GM18861 (cell line): ENCODE measurements around the gene DIAPH2.

Experiments used
- ATAC-seq: cut with Tn5 transposase; IDR thresholded peaks from one replicate; pipeline ENCODE4 v1.9.1; 2021; ENCODE audit not compliant: unreplicated experiment

Gene DIAPH2

DNA sequence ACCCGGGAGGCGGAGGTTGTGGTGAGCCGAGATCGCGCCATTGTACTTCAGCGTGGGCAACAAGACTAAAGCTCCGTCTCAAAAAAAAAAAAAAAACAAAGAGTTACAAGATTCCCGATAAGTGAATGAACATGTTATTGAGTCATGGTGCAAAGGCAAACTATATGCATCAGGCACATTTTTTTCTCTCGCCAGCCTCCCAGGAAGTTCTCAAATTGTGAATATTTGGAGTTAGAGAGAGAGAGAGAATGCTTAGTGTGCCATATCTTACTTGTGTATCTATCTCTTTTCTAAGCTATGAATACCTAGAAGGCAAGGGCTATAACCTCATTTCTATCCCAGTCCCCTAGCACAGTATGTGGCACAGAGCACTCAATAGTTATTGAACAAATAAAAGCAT lies 599.9 kb downstream of the DIAPH2 start:
- ATAC-seq: no peak

DNA sequence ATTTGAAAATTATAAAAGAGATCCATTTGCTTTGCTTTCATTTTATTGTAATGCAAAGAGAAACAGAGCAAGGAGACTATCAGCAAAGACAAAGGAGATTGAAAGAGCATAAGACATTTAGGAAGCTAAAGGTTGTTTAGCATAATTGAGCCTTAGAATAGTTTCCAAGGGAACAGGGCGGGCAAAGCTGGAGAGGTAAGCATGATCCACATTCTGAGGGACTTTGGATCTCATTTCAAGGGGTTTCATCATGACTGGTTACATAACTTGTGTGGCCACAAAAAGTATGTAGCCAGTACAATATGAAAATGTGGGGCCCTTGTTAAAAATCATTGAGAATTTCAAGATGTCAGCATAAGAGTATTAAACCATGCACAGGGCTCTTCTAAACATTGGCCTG lies 605.6 kb downstream of the DIAPH2 start:
- no peak for ATAC-seq

DNA sequence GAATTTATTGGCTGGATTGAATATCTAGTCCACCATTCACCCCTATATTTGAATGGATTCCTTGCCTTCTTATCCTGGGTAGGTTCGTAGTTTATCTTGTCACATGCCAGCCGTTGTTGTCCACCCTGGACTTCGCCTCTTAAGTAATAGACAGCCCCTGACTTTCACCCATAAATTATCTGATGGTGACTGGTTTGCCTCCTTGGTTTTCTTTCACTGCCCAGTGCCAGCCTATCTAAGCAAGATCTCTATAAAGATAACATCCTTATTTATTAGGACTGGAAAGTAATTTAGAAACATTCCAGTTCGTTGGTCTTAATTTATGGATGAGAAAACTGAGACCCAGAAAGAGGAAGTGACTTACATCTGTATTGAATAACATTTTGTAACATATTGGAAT lies 609.4 kb downstream of the DIAPH2 start:
- no peak for ATAC-seq

DNA sequence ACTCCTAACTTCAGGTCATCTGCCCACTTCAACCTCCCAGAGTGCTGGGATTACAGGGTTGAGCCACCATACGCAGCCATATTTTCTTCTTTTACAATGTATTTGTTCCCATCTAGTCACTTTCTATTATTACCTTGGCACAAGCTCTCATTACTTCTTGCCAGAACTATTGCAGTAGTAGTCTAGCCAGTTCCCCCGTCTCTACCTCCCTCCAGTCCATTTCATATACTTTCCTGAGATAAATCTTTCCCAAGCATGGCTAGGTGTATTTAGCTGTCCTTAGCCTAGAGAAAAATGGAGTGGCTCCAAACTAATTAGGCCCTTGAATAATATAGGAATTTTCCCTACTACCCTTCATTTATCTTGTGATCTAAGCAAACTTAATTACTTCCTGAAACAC lies 611.3 kb downstream of the DIAPH2 start:
- no peak for ATAC-seq

DNA sequence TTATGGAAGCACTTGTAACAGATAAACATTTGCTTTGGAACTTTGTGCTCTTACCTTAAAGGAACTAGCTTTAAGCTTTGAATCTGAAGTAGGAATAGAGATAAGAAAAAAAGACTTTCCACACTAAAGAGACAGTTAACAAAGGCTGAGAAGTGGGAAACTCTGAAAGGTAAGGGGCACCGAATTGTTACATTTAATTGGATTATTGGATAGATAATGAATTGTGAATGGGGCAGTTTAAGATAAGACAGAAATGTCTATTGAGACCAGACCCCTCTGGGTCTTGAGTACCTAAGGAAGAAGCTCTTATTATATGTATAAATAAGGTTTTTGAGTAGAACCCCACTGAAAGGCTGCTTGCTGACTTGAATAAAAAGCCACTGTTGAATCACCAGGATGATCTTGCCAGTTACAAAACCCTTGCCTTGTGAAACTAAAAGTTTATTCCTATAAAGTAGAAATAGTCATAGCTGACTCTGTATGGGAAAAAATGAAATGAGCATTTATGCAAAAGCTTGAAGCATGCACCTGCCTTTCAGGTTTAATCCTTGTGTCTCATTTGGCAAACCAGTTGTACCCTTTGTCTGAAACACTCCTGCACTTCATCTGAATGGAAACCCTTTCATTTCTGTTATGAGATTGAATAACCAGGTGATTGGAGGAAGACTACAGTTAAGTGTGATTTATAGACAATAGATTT lies 622.3 kb downstream of the DIAPH2 start:
- no peak for ATAC-seq

DNA sequence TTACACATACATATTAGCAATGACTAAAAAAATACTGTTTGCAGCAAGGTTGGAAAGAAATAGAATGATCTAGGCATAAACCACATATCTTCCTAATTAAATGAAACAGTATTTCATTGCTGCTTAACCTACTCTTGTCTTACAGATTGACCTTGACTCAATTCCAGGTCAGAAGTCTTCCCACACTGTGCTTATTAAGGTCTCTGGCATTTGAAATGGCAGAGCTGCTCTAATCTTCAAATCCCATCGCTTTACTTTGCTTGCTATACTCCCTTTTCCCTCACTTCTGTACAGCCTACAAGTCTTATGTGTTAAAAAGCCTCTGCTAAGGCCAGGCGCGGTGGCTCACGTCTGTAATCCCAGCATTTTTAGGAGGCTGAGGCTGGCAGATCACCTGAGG lies 623.5 kb downstream of the DIAPH2 start:
- no peak for ATAC-seq

DNA sequence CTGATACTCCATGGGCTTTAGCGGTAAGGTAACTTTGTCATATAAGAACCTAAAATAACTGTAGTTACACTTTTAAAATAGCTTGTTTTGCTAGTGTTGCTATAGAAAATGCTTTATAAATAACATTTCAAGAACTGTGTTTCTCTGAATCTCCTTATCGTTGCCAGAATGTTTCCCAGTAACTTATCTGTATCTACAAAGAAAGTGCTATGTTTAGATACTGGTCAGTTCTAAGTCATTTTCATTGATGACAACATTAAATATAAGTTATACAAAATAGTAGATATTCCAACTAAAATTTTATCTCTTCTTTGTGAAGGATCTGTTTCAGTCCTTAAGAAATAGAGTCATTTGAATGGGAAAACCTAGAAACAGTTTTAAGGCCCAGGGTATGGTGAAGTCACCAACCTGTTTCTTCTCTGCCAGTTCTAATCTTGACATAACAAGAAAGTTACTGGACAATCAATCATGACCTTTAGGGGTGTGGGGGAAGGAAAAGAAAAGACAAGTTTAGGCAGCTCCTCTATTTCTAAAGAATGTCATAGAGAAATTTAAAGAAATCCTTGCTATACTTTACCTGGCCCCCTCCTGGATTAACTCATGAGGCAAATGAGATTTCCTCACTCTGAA lies 625.0 kb downstream of the DIAPH2 start:
- ATAC-seq: no peak

DNA sequence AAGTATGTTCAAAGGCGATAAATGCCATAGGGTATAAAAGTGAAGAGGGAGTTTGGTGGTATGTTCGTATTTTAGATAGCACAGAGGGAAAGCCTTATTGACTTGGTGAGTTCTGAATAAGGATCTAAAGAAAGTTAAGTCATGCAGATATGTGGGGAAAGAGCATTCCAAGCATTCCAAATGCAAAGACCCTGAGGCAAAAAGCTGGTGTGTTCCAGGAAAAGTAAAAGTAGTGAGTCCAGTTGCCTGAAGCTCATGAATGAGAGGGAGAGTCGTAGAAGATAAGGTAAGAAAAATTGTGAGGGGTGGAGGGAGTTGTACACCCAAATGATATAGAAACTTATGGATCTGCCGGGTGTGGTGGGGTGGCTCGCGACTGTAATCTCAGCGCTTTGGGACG lies 625.7 kb downstream of the DIAPH2 start:
- ATAC-seq: no peak

DNA sequence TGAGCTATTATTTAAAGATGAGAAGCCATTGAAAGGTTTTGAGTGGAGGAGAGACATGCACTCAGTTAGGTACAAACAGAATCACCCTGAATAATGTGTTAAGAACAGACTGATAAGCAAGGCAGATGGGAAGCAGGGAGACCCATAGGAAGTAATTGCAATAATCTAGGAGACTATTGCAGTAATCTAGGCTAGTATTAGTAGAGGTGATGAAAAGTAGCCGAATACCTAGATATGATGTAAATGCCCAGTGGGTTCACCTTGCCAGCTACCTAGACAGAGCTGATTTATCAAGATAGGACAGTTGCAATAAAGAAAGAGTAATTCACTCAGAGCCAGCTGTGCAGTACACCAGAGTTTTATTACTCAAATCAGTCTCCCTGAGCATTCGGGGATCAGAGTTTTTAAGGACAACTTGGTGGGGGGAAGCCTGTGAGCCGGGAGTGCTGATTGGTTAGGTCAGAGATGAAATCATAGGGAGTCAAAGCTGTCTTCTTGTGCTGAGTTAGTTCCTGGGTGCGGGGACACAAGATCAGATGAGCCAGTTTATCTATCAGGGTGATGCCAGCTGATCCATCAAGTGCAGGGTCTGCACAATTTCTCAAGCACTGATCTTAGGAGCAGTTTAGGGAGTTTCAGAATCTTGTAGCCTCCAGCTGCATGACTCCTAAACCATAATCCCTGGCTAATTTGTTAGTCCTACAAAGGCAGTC lies 626.6 kb downstream of the DIAPH2 start:
- ATAC-seq: no peak

DNA sequence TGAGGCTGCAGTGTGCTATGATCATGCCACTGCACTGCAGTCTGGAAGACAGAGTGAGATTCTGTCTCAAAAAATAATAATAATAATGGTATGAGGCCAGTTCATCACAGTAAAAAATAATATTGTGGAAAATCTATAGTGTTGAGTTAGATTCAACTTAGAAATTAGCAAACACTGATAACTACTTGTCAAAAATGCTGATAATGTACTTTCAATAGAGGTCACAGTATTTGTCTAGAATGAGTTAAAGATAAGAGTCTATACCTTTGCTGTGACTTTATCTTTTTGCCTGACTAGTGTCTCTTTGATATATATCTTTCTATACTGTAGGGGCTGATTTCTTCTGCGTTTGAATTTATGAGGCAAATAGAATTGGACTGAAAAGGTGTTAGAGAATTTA lies 629.7 kb downstream of the DIAPH2 start:
- no peak for ATAC-seq

DNA sequence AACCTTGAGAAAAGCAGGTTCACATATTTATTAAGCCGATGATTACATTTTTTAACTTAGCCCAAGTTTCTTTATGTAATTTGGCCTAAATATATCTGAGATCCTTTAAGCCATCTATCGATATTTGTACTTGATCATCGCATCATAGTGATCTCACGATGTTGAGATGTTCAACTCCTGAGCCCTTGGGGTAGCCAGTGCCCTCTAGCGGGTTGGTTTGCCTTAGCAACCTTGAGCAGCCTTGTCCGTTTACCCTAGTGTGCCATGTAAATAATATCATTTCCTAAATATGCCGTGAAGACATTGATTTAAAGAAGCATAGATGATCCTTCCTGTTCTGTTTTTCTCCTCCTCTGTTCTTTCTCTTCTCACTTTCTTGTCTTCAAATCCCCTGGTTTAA lies 631.3 kb downstream of the DIAPH2 start:
- ATAC-seq: no peak

DNA sequence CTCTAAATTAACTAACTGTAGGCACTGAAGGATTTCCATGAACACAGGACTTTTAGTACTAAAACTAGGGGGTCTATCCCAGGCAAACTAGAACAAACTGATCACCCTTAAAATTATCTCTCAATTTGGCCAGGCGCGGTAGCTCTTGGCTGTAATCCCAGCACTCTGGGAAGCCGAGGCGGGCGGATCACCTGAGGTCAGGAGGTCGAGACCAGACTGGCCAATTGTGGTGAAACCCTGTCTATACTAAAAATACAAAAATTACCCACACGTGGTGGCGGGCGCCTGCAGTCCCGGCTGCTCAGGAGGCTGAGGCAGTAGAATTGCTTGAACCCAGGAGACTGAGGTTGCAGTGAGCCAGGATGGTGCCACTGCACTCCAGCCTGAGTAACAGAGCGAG lies 635.7 kb downstream of the DIAPH2 start:
- ATAC-seq: no peak

DNA sequence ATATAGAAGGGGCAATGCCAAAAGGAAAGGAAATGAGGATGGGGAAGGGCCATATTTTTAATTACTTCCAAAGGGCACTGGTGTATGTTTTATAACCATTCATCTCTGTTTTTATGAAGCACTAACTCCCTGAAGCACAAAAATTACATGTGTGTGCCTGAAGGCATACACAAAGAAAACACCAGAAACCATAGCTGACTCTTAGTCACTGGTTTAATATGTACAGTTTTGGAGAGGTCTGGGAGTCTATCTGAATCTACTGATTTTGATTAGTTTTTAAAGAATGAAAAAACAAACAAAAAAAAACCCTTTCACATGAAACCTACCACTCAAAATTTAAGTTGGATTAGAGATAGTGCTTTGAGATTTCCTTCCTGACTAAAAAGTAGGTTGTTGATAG lies 637.8 kb downstream of the DIAPH2 start:
- ATAC-seq: no peak

DNA sequence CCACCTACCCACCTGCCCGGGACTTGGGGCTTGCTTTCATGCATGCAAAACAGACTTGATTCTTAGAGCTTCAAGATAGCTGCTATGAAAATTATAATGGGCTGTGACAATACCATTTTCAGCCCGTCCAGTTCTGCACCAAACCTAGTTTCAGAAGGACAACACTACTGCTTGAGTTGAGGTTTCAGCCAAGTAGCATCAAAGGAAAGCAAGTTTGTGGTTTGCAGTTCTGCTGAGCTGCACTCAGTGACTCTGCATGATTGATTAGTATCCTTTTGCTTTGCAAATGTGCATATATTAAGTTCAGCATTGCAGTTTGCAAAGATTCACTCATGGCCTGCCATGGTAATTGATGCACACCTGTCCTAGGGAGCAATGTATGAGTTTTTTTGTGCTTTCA lies 641.8 kb downstream of the DIAPH2 start:
- peak; percentile 97 for ATAC-seq

DNA sequence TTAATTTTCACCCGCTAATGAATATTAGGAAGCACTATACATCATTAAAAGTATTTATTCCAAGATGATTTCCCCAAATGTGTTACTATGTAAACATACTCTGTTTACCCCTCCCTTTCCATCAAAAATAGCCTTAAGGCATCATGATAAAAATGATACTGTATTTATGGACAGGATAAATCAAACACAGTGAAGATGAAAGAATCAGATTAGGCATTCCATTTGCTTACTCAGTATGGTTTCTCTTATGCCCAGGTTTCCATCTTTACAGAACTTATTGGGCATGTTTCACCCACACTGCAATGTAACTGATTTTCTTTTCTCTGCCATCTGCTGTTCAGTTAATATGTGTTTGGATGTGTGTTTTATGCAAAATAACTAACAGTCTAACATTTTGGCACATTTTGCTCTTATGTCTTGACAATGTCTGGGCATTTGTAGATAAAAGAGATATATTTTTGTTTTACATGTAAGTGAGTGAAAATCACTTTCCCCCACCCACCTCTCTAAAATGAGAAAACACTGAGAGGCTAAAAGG lies 644.3 kb downstream of the DIAPH2 start:
- no peak for ATAC-seq

DNA sequence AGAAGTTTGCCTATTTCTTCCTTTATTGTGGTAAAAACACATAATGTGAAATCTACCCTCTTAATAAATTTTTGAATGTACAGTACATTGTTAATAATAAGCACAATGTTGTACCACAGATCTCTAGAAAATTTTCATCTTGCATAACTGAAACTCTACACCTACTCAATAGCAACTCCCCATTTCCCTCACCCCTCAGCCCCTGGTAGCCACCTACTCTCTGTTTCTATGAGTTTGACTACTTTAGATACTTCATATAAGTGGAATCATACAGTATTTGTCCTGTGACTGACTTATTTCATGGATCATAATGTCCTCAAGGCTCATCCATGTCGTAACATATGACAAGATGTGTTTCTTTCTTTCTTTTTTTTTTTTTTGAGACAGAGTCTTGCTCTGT lies 645.5 kb downstream of the DIAPH2 start:
- no peak for ATAC-seq

DNA sequence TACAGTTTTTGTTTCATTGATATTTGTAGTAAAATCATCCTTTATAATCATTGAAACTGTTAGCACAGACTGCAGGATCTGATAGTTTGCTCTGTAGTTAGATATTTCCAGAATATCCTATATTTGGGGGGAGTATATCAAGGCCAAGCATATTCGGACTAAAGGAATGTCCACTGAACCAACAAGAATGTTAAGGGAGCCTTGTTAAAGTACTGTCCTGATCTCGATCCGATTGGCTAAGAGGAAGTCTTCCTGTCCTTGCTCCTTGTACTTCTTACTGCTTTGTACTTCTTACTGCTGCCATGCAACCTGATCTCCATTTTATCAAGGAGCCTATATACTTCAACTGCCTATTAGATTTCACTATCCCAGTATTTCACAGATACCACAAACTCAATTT lies 648.3 kb downstream of the DIAPH2 start:
- no peak for ATAC-seq

DNA sequence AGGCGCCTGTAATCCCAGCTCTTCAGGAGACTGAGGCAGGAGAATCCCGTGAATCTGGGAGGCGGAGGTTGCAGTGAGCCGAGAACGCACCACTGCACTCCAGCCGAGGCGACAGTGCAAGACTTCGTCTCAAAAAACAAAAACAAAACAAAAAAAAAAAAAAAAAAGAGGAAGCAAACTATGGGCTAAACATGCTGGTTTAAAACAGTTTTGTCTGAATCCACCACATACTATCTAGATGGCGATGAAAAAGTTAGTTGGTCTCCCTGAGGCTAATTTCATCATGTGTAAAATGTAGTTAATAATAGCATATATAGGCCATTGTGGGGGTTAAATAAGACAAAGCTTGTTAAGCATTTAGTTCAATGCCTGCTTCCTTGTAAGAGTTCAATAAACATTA lies 650.2 kb downstream of the DIAPH2 start:
- ATAC-seq: no peak

DNA sequence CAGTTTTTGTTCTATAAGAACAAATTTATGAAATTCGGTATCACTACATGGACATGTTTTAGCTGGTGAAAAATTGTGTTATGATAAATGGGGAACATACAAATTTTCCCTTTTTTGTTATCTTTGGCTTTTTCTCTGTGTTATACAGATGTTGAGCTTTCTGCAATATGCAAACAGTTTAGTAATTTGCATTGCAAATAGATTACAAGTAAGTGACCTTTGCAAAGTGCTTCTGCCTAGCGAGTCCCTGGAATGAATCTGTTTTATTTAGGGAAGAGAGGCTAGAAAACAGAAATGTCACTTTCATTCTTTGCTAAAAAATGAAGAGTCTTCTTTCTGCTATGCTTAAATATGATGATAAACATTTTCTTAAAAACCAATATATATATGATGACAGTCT lies 660.1 kb downstream of the DIAPH2 start:
- ATAC-seq: no peak

DNA sequence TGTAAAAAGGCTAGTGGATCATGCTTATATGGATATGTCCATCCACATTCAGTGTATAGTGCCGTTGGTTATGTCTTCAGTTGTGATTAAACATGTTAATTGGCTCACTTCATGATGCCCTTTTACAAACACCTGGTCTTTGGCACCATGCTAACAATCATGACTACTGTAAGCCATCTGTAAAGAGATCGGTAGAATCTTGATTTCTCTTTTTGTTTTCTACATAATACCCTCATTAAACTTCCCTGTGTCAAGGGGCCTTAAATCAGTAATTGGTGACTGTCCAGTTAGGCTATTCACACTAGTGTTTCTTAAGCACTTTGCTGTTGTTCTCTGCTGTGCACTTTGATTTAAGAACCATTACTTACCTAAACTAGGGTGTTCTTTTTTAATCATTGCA lies 674.3 kb downstream of the DIAPH2 start:
- no peak for ATAC-seq

DNA sequence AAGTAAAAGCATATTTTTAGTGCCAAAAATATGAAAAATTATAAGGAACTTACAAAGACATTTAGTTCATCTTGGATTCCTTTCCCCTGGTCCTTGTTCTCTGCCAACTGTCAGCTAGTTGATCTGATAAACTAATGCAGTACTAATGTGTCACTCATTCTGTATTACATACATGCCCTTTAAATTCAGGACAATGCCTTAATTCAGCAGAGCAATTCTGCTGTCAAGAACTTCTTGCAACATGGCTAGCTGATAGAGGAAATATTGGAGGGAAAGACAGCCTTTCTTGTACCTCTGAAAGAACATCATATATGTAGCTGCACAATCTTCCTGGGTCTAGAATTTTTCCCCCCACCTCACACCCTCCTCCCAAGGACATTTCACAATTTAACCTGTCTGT lies 679.2 kb downstream of the DIAPH2 start:
- no peak for ATAC-seq

DNA sequence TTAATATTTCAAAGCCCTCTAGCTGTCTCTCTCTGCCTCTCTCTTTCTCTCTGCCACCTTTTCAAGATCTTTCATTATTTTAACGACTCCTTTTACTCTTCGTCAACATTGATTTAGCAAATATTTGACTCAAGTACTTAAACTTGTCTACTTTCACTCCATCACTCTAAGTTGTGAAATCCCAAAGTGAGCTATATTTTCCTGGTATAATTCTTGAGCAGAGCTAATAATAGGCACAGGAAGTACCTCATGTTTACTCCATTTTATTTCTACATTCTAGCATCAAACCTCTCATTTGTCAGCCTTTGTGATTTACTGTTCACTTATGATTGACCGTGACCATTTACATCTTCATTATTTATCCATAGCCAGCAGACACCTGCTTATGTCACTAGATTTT lies 681.6 kb downstream of the DIAPH2 start:
- ATAC-seq: no peak
